Small intestine (tissue), 7 donors: ENCODE measurements around the gene ARHGAP15. TPM values are rescaled to one million over a fixed set of nuclear protein-coding genes. Genes with fewer than 3 reads are reported as not detected.

Source experiments
- DNase-seq, 2 donors: peaks; one replicate each; pipeline versions ENCODE4 v3.0.0 to v3.0.0-alpha.2; 2013
- FAIRE-seq: peaks from 2 replicates; lab custom pipeline; 2012; peaks lifted over from hg19 to GRCh38; lab: Jason Lieb, UNC
- H3K27ac ChIP-seq, 3 donors: one replicate each; pipeline ENCODE4 v1.5.1; 2013; ENCODE audit warnings: low read length in 2 of 3, mild to moderate bottlenecking in 2 of 3, control low read depth in 1 of 3, inconsistent platforms in 1 of 3, low read depth in 1 of 3, moderate library complexity in 1 of 3
- H3K27me3 ChIP-seq, 3 donors: one replicate each; pipeline ENCODE4 v1.6.1; 2013; ENCODE audit warnings: low read length in 3 of 3, inconsistent platforms in 1 of 3; ENCODE audit not compliant: control insufficient read depth in 3 of 3, insufficient read depth in 3 of 3
- H3K36me3 ChIP-seq, 3 donors: one replicate each; pipeline ENCODE4 v1.6.1; 2013; ENCODE audit warnings: low read length in 3 of 3, inconsistent platforms in 1 of 3, low read depth in 1 of 3, mild to moderate bottlenecking in 1 of 3, moderate library complexity in 1 of 3; ENCODE audit not compliant: control insufficient read depth in 3 of 3, insufficient read depth in 2 of 3
- H3K4me1 ChIP-seq, 3 donors: one replicate each; pipeline ENCODE4 v1.6.1; 2013; ENCODE audit warnings: low read length in 2 of 3, inconsistent platforms in 1 of 3, low read depth in 1 of 3, mild to moderate bottlenecking in 1 of 3, moderate library complexity in 1 of 3; ENCODE audit not compliant: control insufficient read depth in 3 of 3, insufficient read depth in 2 of 3
- H3K4me3 ChIP-seq, 3 donors: one replicate each; pipeline ENCODE4 v1.5.1; 2013; ENCODE audit warnings: low read length in 3 of 3, control low read depth in 1 of 3, inconsistent platforms in 1 of 3, low read depth in 1 of 3, mild to moderate bottlenecking in 1 of 3, moderate library complexity in 1 of 3
- H3K9me3 ChIP-seq, 2 donors: one replicate each; pipeline ENCODE4 v1.6.1; 2013; ENCODE audit warnings: low read depth in 1 of 2, low read length in 1 of 2; ENCODE audit not compliant: control insufficient read depth in 2 of 2, insufficient read depth in 1 of 2
- WGBS, 3 donors: extraction: QIAGEN DNeasy Blood & Tissue Kit; methylation state at CpG; one replicate each; pipeline ENCODE4 v1.1.7; 2013; 5-methylcytosine and 5-hydroxymethylcytosine counted together
- polyA plus RNA-seq, 4 donors: library from polyadenylated mRNA; stranded (reverse) in 3 of 4; unstranded in 1 of 4; fragments of 200-250 nt in 3 of 4; fragments of 120-200 nt in 1 of 4; gene quantifications; one replicate each; pipeline versions ENCODE4 v1.2.1 to v1.2.3, GENCODE V29; 2013
- donor health status: healthy with polysubstance abuse.
- donor health status: control.
- donor health status: control.
- donor health status: Bipolar disorder and iron deficiency.
- donor health status: healthy.

Gene ARHGAP15
- polyA plus RNA-seq, 4 donors = 0.67 to 18.2 (median 10.1) TPM

- no peak for DNase-seq
- Histone ChIP-seq H3K36me3 (no peaks in the 10 kb centered on the region), H3K9me3 (no peaks in the 10 kb centered on the region), H3K4me1 (no peaks in the 10 kb centered on the region), H3K27ac (no peak overlapping the region), H3K27me3 (no peaks in the 10 kb centered on the region), H3K4me3 (no peak overlapping the region)
- FAIRE-seq = no peak
- 88 to 95% (median 92%) methylated on average over 2 of the region's 2 CpGs for WGBS, 3 donors
These were observed 603.7 kb downstream of the ARHGAP15 start for GRCh38 chr2:143732871-143733270.

DNA sequence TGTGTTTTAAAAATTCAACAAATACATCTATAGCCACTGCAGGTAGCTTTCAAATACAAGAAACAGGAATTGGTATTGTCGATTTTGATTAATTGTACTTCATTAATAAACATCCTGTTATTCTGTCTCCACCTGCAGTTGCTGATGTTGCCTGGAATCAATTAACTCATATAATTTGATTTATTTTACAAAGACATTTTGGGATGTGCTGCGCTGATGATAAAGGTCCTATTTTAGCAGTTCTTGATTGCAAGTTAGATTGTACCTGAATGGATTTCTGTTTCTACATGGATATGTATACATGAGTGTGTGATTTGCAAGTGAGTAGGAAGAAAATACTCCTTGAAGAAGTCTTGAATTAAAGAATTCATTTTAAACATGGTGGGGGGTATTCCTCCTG lies 605.3 kb downstream of the ARHGAP15 start:
- FAIRE-seq (no peak), DNase-seq (no peak)
- H3K27me3 ChIP-seq = no peaks in the 10 kb centered on the region
- no peak overlapping the region for H3K27ac ChIP-seq
- no peak overlapping the region for H3K4me3 ChIP-seq
- H3K4me1 ChIP-seq = no peaks in the 10 kb centered on the region
- no peaks in the 10 kb centered on the region for H3K9me3 ChIP-seq
- WGBS, 3 donors = 92 to 94% (median 93%) methylated on average over 2 of the region's 2 CpGs
- H3K36me3 ChIP-seq = no peaks in the 10 kb centered on the region

DNA sequence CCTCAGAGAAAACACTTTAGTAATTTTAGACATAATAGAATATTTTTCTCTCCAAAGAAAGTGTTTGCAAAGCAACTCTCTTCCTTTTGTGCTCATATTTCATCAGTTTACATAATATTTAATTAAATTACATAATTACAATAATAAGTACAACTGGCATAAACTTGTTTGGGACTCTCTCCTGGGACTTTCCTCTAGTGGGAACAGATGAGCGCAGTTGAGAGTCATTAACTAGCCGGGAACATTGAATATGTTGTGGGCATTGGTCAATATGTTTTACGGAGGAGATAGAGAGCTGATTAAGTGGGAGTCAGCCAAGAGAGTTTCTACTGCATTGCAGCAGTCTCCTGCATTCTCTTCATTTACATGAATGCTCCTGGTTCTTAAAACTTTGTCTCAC lies 607.7 kb downstream of the ARHGAP15 start:
- 82 to 88% (median 83%) methylated on average over 3 of the region's 3 CpGs for WGBS, 3 donors
- Histone ChIP-seq H3K4me1 (no peaks in the 10 kb centered on the region), H3K36me3 (no peaks in the 10 kb centered on the region), H3K27ac (no peak overlapping the region), H3K27me3 (no peaks in the 10 kb centered on the region), H3K9me3 (no peaks in the 10 kb centered on the region), H3K4me3 (no peak overlapping the region)
- no peak for FAIRE-seq
- no peak for DNase-seq

GRCh38 chr2:143740431-143740830 lies 611.2 kb downstream of the ARHGAP15 start:
- DNase-seq (no peak), FAIRE-seq (no peak)
- Histone ChIP-seq H3K4me1 (no peaks in the 10 kb centered on the region), H3K9me3 (no peaks in the 10 kb centered on the region), H3K27ac (no peak overlapping the region), H3K4me3 (no peak overlapping the region), H3K36me3 (no peaks in the 10 kb centered on the region), H3K27me3 (no peaks in the 10 kb centered on the region)
- WGBS, 3 donors = 96 to 99% (median 97%) methylated on average over 5 of the region's 5 CpGs

- FAIRE-seq = no peak
- no peak overlapping the region for H3K27ac ChIP-seq
- no peaks in the 10 kb centered on the region for H3K36me3 ChIP-seq
- H3K9me3 ChIP-seq = no peaks in the 10 kb centered on the region
- no peak for DNase-seq
- no peaks in the 10 kb centered on the region for H3K27me3 ChIP-seq
- no peak overlapping the region for H3K4me3 ChIP-seq
- H3K4me1 ChIP-seq = no peaks in the 10 kb centered on the region
These were observed 612.0 kb downstream of the ARHGAP15 start for GRCh38 chr2:143741205-143741604.

DNA sequence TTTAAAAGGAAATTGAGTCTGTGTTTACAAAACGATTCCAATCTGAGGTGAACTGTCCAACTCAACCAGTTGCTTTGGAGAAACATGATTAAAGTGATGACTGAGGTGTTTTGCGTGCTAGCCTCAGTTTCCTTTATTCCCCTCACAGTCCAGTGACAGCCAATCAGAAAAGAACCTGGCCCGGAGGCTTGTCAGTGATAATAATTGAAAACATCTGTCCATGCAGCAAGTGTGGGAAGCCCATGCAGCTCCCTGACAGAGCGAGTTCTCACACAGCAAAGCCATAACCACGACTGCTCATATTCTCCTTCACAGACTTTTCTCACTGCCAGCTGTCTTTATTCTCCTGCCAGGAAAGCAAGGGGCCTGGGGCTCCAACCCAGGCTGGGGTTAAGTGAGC lies 613.4 kb downstream of the ARHGAP15 start:
- 82 to 87% (median 85%) methylated on average over 5 of the region's 5 CpGs for WGBS, 3 donors
- no peaks in the 10 kb centered on the region for H3K27me3 ChIP-seq
- H3K36me3 ChIP-seq = no peaks in the 10 kb centered on the region
- FAIRE-seq (no peak), DNase-seq (no peak)
- H3K9me3 ChIP-seq = no peaks in the 10 kb centered on the region
- no peaks in the 10 kb centered on the region for H3K4me1 ChIP-seq
- no peak overlapping the region for H3K27ac ChIP-seq
- H3K4me3 ChIP-seq = no peak overlapping the region

DNA sequence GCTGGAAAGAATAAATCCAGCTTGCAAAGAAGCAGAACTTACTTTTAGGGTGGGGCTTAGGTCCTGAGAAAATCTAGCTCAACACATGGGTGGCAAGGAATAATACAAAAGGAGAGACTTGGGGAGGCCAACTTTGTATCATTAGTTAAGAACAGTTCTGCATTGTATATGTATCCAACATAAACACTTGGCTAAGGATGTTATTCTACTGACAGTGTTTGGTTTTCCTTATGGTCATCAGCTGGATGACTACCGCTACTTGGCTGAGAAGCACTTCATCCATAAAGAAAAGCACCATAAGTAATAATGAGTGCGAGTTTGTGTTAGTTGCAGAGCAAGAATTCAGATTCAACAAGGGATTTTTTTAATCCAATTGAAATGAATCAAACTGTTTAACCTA lies 614.9 kb downstream of the ARHGAP15 start:
- no peak for FAIRE-seq

DNA sequence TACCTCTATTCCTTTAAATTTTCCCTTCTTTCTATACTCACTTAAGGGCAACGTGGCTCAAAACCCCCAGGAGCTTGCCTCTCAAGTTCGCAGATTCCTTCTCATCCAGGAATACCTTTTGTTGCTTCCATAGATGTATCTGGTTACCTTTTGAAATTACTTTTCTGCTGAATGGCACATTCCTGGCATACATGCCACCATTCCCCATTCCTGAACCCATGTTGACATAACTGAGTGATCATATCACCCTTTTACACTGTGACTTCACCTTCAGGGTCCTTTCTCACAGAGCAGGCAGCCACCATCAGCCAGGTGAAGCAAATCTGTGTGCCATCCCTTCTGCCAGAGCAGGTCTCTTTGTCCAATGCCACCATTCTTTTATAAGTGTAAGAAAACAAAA lies 615.8 kb downstream of the ARHGAP15 start:
- no peaks in the 10 kb centered on the region for H3K36me3 ChIP-seq
- no peaks in the 10 kb centered on the region for H3K27me3 ChIP-seq
- FAIRE-seq (no peak), DNase-seq (no peak)
- H3K27ac ChIP-seq = no peak overlapping the region
- H3K4me1 ChIP-seq = peaks cover 0 to 5% (median 0%) of the 10 kb centered on the region in 3 donors
- no peak overlapping the region for H3K4me3 ChIP-seq
- 78 to 91% (median 89%) methylated on average over 2 of the region's 2 CpGs for WGBS, 3 donors
- no peaks in the 10 kb centered on the region for H3K9me3 ChIP-seq

More for the DNA sequence above, 614.9 kb downstream of the ARHGAP15 start:
- Histone ChIP-seq H3K9me3 (no peaks in the 10 kb centered on the region), H3K4me3 (no peak overlapping the region), H3K27me3 (no peaks in the 10 kb centered on the region), H3K4me1 (peaks cover 0 to 3% (median 0%) of the 10 kb centered on the region in 3 donors), H3K36me3 (no peaks in the 10 kb centered on the region), H3K27ac (no peak overlapping the region)
- 83 to 97% (median 92%) methylated on average over 2 of the region's 2 CpGs for WGBS, 3 donors
- DNase-seq = no peak

DNA sequence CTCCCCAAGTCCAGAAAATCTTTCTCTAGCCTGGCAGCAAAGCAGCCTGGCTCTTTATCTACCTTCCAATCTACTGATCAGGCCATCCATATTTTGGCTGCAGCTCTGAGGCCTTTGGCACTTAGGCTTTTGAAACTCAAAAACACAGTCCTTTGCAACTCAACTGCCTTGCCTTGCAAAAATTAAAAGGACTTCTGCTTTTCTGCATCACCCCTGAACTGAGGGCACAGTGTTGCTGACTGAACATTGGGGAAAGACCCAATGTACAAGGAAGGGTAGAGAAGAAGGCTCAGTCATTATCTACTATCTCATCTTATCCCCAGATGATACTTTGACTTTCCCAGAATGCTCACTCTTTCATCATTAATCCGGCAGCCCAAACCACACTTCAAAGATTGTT lies 625.5 kb downstream of the ARHGAP15 start:
- no peaks in the 10 kb centered on the region for H3K36me3 ChIP-seq
- 82 to 93% (median 91%) methylated on average over 1 of the region's 1 CpG for WGBS, 3 donors
- H3K4me3 ChIP-seq = no peak overlapping the region
- no peak overlapping the region for H3K27ac ChIP-seq
- no peak for DNase-seq
- peaks cover 0 to 3% (median 0%) of the 10 kb centered on the region in 3 donors for H3K4me1 ChIP-seq
- FAIRE-seq = no peak
- H3K27me3 ChIP-seq = no peaks in the 10 kb centered on the region
- no peaks in the 10 kb centered on the region for H3K9me3 ChIP-seq
